HCT116 (cell line): Measurements from ENCODE around the gene TRIM41.

Experiments used
- EGR1 ChIP-seq: IDR thresholded peaks from 2 replicates; pipeline ENCODE4 v1.6.1; 2012; ENCODE audit warnings: low read depth
- EZH2 ChIP-seq: fragments of 200-600 bp; sonication (generic); IDR thresholded peaks from 2 replicates; pipeline ENCODE4 v1.6.1; 2017; ENCODE audit warnings: antibody characterized with exemption, mixed run types
- FOSL1 ChIP-seq: IDR thresholded peaks from 2 replicates; pipeline ENCODE4 v1.6.1; 2012; ENCODE audit warnings: low read depth
- JUND ChIP-seq: IDR thresholded peaks from 2 replicates; pipeline ENCODE4 v1.6.1; 2012
- POLR2A ChIP-seq: IDR thresholded peaks from 2 replicates; pipeline ENCODE4 v1.7.0; 2011; ENCODE audit warnings: borderline replicate concordance; ENCODE audit not compliant: insufficient read depth, insufficient read length; ENCODE audit errors: extremely low read depth
- POLR2AphosphoS5 ChIP-seq: IDR thresholded peaks from 2 replicates; pipeline ENCODE4 v1.6.1; 2011; ENCODE audit warnings: mild to moderate bottlenecking, low read depth, low read length, moderate library complexity
- RAD21 ChIP-seq: IDR thresholded peaks from 2 replicates; pipeline ENCODE4 v1.6.1; 2012; ENCODE audit warnings: low read depth, mild to moderate bottlenecking
- SIN3A ChIP-seq: IDR thresholded peaks from 2 replicates; pipeline ENCODE4 v1.6.1; 2012; ENCODE audit warnings: low read depth
- TCF7L2 ChIP-seq: IDR thresholded peaks from 2 replicates; pipeline ENCODE4 v1.7.0; 2011; ENCODE audit warnings: borderline replicate concordance, inconsistent platforms; ENCODE audit not compliant: insufficient read depth, insufficient read length; ENCODE audit errors: extremely low read depth
- ZNF274 ChIP-seq: fragments of 200-500 bp; sonication (Bioruptor generic); IDR thresholded peaks from 2 replicates; pipeline ENCODE4 v1.6.1; 2014; ENCODE audit warnings: mild to moderate bottlenecking, low read depth, low read length, inconsistent platforms
- TF ChIP-seq, protein P1 (sequence below), 3 experiments: fragments of 200-600 bp in 1 of 3; sonication (generic) in 1 of 3; IDR thresholded peaks in 2 of 3; conservative IDR thresholded peaks in 1 of 3; 2 replicates each; pipeline ENCODE4 v1.5.1; 2012 to 2017; ENCODE audit warnings: low read depth in 2 of 3, low read length in 2 of 3, antibody characterized with exemption in 1 of 3, borderline replicate concordance in 1 of 3, control low read depth in 1 of 3, mild to moderate bottlenecking in 1 of 3, mixed read lengths in 1 of 3, mixed run types in 1 of 3, moderate library complexity in 1 of 3; ENCODE audit not compliant: insufficient read depth in 1 of 3
- TF ChIP-seq, protein P2 (sequence below): IDR thresholded peaks from 2 replicates; pipeline ENCODE4 v1.6.1; 2012
- TF ChIP-seq, protein P3 (sequence below): IDR thresholded peaks from 2 replicates; pipeline ENCODE4 v1.6.1; 2012

DNA sequence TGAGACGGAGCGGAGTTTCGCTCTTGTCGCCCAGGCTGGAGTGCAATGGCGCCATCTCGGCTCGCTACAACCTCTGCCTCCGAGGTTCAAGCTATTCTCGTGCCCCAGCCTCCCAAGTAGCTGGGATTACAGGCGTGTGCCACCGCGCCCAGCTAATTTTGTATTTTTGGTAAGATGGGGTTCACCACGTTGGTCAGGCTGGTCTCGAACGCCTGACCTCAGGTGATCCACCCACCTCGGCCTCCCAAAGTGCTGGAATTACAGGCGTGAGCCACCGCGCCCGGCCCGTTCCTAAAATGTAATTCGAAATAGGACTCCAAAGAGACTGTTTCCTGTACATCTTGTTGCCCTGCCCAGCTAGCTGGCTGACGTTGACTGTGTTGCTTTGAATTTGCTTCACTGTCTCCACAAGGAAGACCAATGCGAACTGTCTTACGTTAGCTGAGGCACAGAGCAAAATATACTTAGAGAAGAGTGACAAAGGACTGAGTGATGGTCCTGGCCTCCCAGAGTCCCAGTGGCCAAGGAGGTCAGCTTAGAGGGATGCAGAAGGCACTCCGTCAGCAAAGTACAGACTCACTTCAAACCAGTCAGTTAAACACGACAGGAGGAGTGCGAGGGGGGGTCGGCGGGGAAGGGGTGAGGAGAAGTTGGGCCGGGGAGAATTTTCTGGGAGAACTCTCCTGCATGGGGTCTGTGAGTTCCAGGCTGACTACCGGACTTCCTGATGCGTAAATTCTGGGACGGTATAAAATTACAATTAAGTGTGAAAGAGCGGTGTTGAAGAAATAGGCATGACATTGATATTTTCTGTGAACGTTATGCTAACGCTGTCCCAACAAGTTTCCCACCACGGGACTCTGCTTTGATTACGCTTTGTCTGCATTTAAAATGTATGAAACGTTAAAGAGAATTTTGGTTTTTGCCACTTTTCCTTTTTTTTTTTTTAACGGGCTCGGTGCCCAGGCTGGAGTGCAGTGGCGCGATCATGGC is 6.8 kb upstream of the TRIM41 start:
- no peak for TF ChIP-seq POLR2A
- TF ChIP-seq, protein P1, sequence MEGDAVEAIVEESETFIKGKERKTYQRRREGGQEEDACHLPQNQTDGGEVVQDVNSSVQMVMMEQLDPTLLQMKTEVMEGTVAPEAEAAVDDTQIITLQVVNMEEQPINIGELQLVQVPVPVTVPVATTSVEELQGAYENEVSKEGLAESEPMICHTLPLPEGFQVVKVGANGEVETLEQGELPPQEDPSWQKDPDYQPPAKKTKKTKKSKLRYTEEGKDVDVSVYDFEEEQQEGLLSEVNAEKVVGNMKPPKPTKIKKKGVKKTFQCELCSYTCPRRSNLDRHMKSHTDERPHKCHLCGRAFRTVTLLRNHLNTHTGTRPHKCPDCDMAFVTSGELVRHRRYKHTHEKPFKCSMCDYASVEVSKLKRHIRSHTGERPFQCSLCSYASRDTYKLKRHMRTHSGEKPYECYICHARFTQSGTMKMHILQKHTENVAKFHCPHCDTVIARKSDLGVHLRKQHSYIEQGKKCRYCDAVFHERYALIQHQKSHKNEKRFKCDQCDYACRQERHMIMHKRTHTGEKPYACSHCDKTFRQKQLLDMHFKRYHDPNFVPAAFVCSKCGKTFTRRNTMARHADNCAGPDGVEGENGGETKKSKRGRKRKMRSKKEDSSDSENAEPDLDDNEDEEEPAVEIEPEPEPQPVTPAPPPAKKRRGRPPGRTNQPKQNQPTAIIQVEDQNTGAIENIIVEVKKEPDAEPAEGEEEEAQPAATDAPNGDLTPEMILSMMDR (IDR thresholded peaks at IDR 0.05 in 2 of 3, conservative IDR thresholded peaks at IDR 0.05 in 1 of 3; ENCODE audit: borderline replicate concordance in 1 of 3, insufficient read depth in 1 of 3, low read depth in 2 of 3, low read length in 2 of 3): no peak
- TF ChIP-seq, protein P2, sequence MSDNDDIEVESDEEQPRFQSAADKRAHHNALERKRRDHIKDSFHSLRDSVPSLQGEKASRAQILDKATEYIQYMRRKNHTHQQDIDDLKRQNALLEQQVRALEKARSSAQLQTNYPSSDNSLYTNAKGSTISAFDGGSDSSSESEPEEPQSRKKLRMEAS: no peak
- no peak for TF ChIP-seq POLR2AphosphoS5
- TF ChIP-seq, protein P3, sequence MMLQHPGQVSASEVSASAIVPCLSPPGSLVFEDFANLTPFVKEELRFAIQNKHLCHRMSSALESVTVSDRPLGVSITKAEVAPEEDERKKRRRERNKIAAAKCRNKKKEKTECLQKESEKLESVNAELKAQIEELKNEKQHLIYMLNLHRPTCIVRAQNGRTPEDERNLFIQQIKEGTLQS: no peak
- no peak for TF ChIP-seq RAD21
- TF ChIP-seq EZH2: no peak
- TF ChIP-seq JUND: no peak
- TF ChIP-seq EGR1: no peak
- no peak for TF ChIP-seq SIN3A
- no peak for TF ChIP-seq TCF7L2
- TF ChIP-seq FOSL1: no peak
- no peak for TF ChIP-seq ZNF274
